ENCODE data around the gene RBFA. TPM values are rescaled to one million over a fixed set of nuclear protein-coding genes. Genes with fewer than 3 reads are reported as not detected.

The RBFA gene
- total RNA-seq, 1 experiment from 2014 or later, result 38.9 TPM

DNA sequence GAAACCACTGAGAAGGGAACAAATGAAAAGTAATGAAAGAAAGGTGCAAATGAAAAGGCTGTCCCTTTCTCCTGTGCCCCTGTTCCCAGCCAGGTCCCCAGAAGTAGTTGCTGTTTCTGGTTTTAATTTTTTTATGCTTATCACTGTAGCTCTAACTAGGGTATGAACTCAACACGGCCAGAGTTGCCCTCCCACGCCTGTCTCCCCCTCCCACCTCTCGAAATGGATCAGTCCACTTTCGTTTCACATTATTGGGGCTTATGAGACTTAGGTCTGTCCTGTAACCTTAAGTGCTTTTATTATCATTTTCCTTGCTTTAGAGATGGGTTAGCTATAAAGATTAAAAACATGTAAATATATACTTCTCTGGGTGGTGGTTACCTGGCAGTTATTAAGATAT is 8.6 kb downstream of the RBFA start:
- BruUV-seq (replicated peaks), result no TSS peak
- 0 out of 2 replicates have a peak, but pooled peaks cover 3% of the 10 kb centered on the region for H3K79me2 ChIP-seq (ENCODE audit: low read length)
- no peak overlapping the region for H3K4me3 ChIP-seq (ENCODE audit: low read length)
- intact Hi-C loops (cut with micrococcal nuclease), result no loop called here
- H3K27me3 ChIP-seq (ENCODE audit: low read length), result no peaks in the 10 kb centered on the region
- no peak for DNase-seq
- no peak for ATAC-seq
- H3K4me1 ChIP-seq (ENCODE audit: insufficient read depth, low read length), result no peaks in the 10 kb centered on the region
- no peak overlapping the region for H3K4me2 ChIP-seq (ENCODE audit: low read length)
- ChIA-PET POLR2A (ENCODE audit: unreplicated experiment) (no interaction called here), CTCF (no interaction called here)
- H3K36me3 ChIP-seq (ENCODE audit: low read depth, low read length), result peaks cover 27% of the 10 kb centered on the region; the same call in 1 of the 2 replicates
- H3K9me3 ChIP-seq (ENCODE audit: low read length), result no peaks in the 10 kb centered on the region
- H3F3A ChIP-seq (ENCODE audit: low read length, unreplicated experiment), result no peaks in the 10 kb centered on the region
- no peaks in the 10 kb centered on the region for H4K20me1 ChIP-seq (ENCODE audit: low read length)
- H3K9me2 ChIP-seq (replicated peaks; ENCODE audit: low read length), result no peaks in the 10 kb centered on the region
- no peak overlapping the region for H3K27ac ChIP-seq (ENCODE audit: low read length)
- H2AFZ ChIP-seq (ENCODE audit: low read length), result no peak overlapping the region
- H3K9ac ChIP-seq (ENCODE audit: low read length), result no peak overlapping the region
- TF ChIP-seq, protein P1, sequence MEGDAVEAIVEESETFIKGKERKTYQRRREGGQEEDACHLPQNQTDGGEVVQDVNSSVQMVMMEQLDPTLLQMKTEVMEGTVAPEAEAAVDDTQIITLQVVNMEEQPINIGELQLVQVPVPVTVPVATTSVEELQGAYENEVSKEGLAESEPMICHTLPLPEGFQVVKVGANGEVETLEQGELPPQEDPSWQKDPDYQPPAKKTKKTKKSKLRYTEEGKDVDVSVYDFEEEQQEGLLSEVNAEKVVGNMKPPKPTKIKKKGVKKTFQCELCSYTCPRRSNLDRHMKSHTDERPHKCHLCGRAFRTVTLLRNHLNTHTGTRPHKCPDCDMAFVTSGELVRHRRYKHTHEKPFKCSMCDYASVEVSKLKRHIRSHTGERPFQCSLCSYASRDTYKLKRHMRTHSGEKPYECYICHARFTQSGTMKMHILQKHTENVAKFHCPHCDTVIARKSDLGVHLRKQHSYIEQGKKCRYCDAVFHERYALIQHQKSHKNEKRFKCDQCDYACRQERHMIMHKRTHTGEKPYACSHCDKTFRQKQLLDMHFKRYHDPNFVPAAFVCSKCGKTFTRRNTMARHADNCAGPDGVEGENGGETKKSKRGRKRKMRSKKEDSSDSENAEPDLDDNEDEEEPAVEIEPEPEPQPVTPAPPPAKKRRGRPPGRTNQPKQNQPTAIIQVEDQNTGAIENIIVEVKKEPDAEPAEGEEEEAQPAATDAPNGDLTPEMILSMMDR (conservative IDR thresholded peaks at IDR 0.05; ENCODE audit: low read depth, low read length), result no peak
- TF ChIP-seq EZH2phosphoT487 (IDR thresholded peaks at IDR 0.05; ENCODE audit: borderline replicate concordance, low read length) (no peak), EZH2 (IDR thresholded peaks at IDR 0.05; ENCODE audit: low read length, unreplicated experiment) (no peak)

DNA sequence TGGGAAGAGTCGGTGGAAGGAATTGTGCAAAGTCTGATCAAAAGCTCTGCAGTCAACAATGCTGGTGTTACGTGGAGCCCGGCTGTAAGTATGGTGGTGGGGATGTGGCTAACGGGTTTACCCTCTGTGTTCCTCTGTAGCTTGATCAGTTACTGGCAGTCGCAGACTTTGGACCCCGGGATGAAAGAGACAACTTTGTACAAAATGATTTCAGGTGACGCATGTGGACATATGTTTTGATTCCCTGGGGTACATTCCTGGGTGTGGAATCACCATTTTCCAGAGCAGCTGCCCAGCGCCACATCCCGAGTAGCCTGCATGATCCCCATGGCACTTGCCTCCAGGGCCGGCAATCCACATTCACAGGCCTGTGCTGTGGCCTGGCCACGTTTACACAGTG is 9.8 kb downstream of the RBFA start:
- no peak for ATAC-seq
- no TSS peak for BruUV-seq (replicated peaks)
- Histone ChIP-seq H3K27me3 (ENCODE audit: low read length) (no peaks in the 10 kb centered on the region), H3K4me3 (ENCODE audit: low read length) (no peak overlapping the region), H3K79me2 (ENCODE audit: low read length) (no peaks in the 10 kb centered on the region), H3F3A (ENCODE audit: low read length, unreplicated experiment) (no peaks in the 10 kb centered on the region), H3K9me3 (ENCODE audit: low read length) (no peaks in the 10 kb centered on the region), H3K4me2 (ENCODE audit: low read length) (no peak overlapping the region), H3K9me2 (replicated peaks; ENCODE audit: low read length) (no peaks in the 10 kb centered on the region), H3K36me3 (ENCODE audit: low read depth, low read length) (peaks cover 22% of the 10 kb centered on the region; the same call in 1 of the 2 replicates), H2AFZ (ENCODE audit: low read length) (no peak overlapping the region), H3K27ac (ENCODE audit: low read length) (no peak overlapping the region), H4K20me1 (ENCODE audit: low read length) (no peaks in the 10 kb centered on the region), H3K9ac (ENCODE audit: low read length) (no peak overlapping the region), H3K4me1 (ENCODE audit: insufficient read depth, low read length) (no peaks in the 10 kb centered on the region)
- intact Hi-C loops (cut with micrococcal nuclease), result no loop called here
- POLR2A ChIA-PET (ENCODE audit: unreplicated experiment), result no interaction called here
- no peak for TF ChIP-seq EZH2phosphoT487 (IDR thresholded peaks at IDR 0.05; ENCODE audit: borderline replicate concordance, low read length)
- no peak for TF ChIP-seq EZH2 (IDR thresholded peaks at IDR 0.05; ENCODE audit: low read length, unreplicated experiment)
- TF ChIP-seq, protein P1 (conservative IDR thresholded peaks at IDR 0.05; ENCODE audit: low read depth, low read length), result no peak
- CTCF ChIA-PET, result no interaction called here
- no peak for DNase-seq

DNA sequence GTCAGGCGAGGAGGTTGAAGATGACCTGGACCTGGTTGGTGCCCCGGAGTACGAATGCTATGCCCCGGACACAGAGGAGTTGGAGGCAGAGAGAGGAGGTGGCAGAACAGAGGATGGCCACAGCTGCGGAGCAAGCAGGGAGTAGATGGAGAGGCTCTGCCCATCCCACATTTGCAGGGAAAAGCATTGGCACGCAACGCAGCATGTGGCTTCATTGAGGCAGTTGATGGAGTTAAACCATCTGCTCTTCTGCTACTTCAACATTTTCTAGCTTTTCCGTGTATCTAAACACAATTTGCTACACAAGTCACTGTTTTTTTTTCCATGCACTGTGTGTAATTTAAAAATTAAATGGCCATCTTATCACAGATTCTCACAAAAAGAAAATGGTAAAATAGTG is 11.8 kb downstream of the RBFA start:
- ATAC-seq (no peak), DNase-seq (no peak)
- no peak overlapping the region for H3K4me3 ChIP-seq (ENCODE audit: low read length)
- TF ChIP-seq, protein P1 (conservative IDR thresholded peaks at IDR 0.05; ENCODE audit: low read depth, low read length), result no peak
- TF ChIP-seq EZH2 (IDR thresholded peaks at IDR 0.05; ENCODE audit: low read length, unreplicated experiment) (no peak), EZH2phosphoT487 (IDR thresholded peaks at IDR 0.05; ENCODE audit: borderline replicate concordance, low read length) (no peak)
- BruUV-seq (replicated peaks), result no TSS peak
- H3K4me1 ChIP-seq (ENCODE audit: insufficient read depth, low read length), result no peaks in the 10 kb centered on the region
- H2AFZ ChIP-seq (ENCODE audit: low read length), result no peak overlapping the region
- intact Hi-C loops (cut with micrococcal nuclease), result no loop called here
- no peaks in the 10 kb centered on the region for H4K20me1 ChIP-seq (ENCODE audit: low read length)
- no peaks in the 10 kb centered on the region for H3K79me2 ChIP-seq (ENCODE audit: low read length)
- CTCF ChIA-PET, result no interaction called here
- POLR2A ChIA-PET (ENCODE audit: unreplicated experiment), result no interaction called here
- peaks cover 20% of the 10 kb centered on the region for H3K36me3 ChIP-seq (ENCODE audit: low read depth, low read length)
- H3K27me3 ChIP-seq (ENCODE audit: low read length), result no peaks in the 10 kb centered on the region
- no peak overlapping the region for H3K9ac ChIP-seq (ENCODE audit: low read length)
- no peaks in the 10 kb centered on the region for H3K9me2 ChIP-seq (replicated peaks; ENCODE audit: low read length)
- H3K27ac ChIP-seq (ENCODE audit: low read length), result no peak overlapping the region
- H3K9me3 ChIP-seq (ENCODE audit: low read length), result no peaks in the 10 kb centered on the region
- no peak overlapping the region for H3K4me2 ChIP-seq (ENCODE audit: low read length)
- H3F3A ChIP-seq (ENCODE audit: low read length, unreplicated experiment), result no peaks in the 10 kb centered on the region
